Measurements from ENCODE around the gene ZNRF1. TPM values are rescaled to one million over a fixed set of nuclear protein-coding genes. Genes with fewer than 3 reads are reported as not detected.

The ZNRF1 gene
- total RNA-seq, 1 experiment from 2014 or later: 52.3 TPM

GRCh38 chr16:75038036-75038858 is 39.4 kb downstream of the ZNRF1 start:
- Histone ChIP-seq H3K27me3 (ENCODE audit: control insufficient read depth, insufficient read depth, low read length) (no peaks in the 10 kb centered on the region), H3K4me1 (ENCODE audit: control insufficient read depth, insufficient read depth, low read length) (peaks cover 10% of the 10 kb centered on the region), H3K27ac (ENCODE audit: low read length) (no peak overlapping the region), H3K9me3 (ENCODE audit: control insufficient read depth, insufficient read depth, low read depth, low read length) (peaks cover 20% of the 10 kb centered on the region; the same call in 1 of the 2 replicates), H3K36me3 (ENCODE audit: control insufficient read depth, insufficient read depth, low read length) (no peaks in the 10 kb centered on the region), H3K4me3 (ENCODE audit: low read depth in 2 of 2, low read length in 2 of 2) (no peak overlapping the region)
- CTCF ChIA-PET: no interaction called here
- DNase-seq (ENCODE audit: low read depth, low spot score): no peak
- TF ChIP-seq REST (IDR thresholded peaks at IDR 0.05; ENCODE audit: insufficient read depth in 1 of 2, low read depth in 2 of 2, low read length in 1 of 2): no peak
- TF ChIP-seq TCF7L2 (IDR thresholded peaks at IDR 0.05; ENCODE audit: low read depth, low read length): no peak
- TF ChIP-seq CTCF (IDR thresholded peaks at IDR 0.05): no peak
- no peak for TF ChIP-seq SIN3A (IDR thresholded peaks at IDR 0.05; ENCODE audit: borderline replicate concordance, insufficient read depth, low read depth, low read length)
- intact Hi-C loops (cut with micrococcal nuclease; ENCODE audit: unreplicated experiment) (no loop called here), in situ Hi-C loops (cut with HindIII; ENCODE audit: low pct_unique_long_range_greater_than_20kb, low sequenced_read_pairs) (no loop called here)
- ATAC-seq: no peak
- POLR2A ChIA-PET: no interaction called here
- no TSS peak for BruUV-seq (replicated peaks)

- no peak overlapping the region for H3K4me3 ChIP-seq (ENCODE audit: low read depth in 2 of 2, low read length in 2 of 2)
- no TSS peak for BruUV-seq (replicated peaks)
- in situ Hi-C loops (cut with HindIII; ENCODE audit: low pct_unique_long_range_greater_than_20kb, low sequenced_read_pairs) (no loop called here), intact Hi-C loops (cut with micrococcal nuclease; ENCODE audit: unreplicated experiment) (no loop called here)
- H3K27ac ChIP-seq (ENCODE audit: low read length): no peak overlapping the region
- ATAC-seq (no peak), DNase-seq (ENCODE audit: low read depth, low spot score) (no peak)
- no peaks in the 10 kb centered on the region for H3K36me3 ChIP-seq (ENCODE audit: control insufficient read depth, insufficient read depth, low read length)
- ChIA-PET CTCF (interaction anchor here (0.6 kb wide), 1 partner anchor 10 kb away, joined by 3 read pairs; no protein-coding TSS in a partner anchor), POLR2A (no interaction called here)
- no peaks in the 10 kb centered on the region for H3K27me3 ChIP-seq (ENCODE audit: control insufficient read depth, insufficient read depth, low read length)
- TF ChIP-seq TCF7L2 (IDR thresholded peaks at IDR 0.05; ENCODE audit: low read depth, low read length): no peak
- no peak for TF ChIP-seq SIN3A (IDR thresholded peaks at IDR 0.05; ENCODE audit: borderline replicate concordance, insufficient read depth, low read depth, low read length)
- no peak for TF ChIP-seq CTCF (IDR thresholded peaks at IDR 0.05)
- no peak for TF ChIP-seq REST (IDR thresholded peaks at IDR 0.05; ENCODE audit: insufficient read depth in 1 of 2, low read depth in 2 of 2, low read length in 1 of 2)
- no peak for TF ChIP-seq POLR2AphosphoS5 (IDR thresholded peaks at IDR 0.05; ENCODE audit: low read depth, low read length)
- peaks cover 20% of the 10 kb centered on the region; the same call in 1 of the 2 replicates for H3K9me3 ChIP-seq (ENCODE audit: control insufficient read depth, insufficient read depth, low read depth, low read length)
- H3K4me1 ChIP-seq (ENCODE audit: control insufficient read depth, insufficient read depth, low read length): peaks cover 19% of the 10 kb centered on the region
These were observed 41.1 kb downstream of the ZNRF1 start for GRCh38 chr16:75039941-75040340.
